ENCODE results near the gene TOM1L1. TPM values are rescaled to one million over a fixed set of nuclear protein-coding genes. Genes with fewer than 3 reads are reported as not detected.

Gene TOM1L1, protein sequence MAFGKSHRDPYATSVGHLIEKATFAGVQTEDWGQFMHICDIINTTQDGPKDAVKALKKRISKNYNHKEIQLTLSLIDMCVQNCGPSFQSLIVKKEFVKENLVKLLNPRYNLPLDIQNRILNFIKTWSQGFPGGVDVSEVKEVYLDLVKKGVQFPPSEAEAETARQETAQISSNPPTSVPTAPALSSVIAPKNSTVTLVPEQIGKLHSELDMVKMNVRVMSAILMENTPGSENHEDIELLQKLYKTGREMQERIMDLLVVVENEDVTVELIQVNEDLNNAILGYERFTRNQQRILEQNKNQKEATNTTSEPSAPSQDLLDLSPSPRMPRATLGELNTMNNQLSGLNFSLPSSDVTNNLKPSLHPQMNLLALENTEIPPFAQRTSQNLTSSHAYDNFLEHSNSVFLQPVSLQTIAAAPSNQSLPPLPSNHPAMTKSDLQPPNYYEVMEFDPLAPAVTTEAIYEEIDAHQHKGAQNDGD
- total RNA-seq (10 to 100 TPM in 3 of 7 donors, 1 to 10 TPM in 4; 7.4 to 33.0 (median 8.9) TPM), polyA plus RNA-seq (10 to 100 TPM in 1 of 2 donors, 1 to 10 TPM in 1; 5.8 to 12.9 TPM)
- long read RNA-seq, donor 1, transcript TOM1L1-221 (16 exons, 2,507 nt): major isoform, 8 of 35 reads
- long read RNA-seq, donor 1, partial matches to known transcripts: 6 of 35 reads
- long read RNA-seq, donor 1, other reads (novel, unspliced or antisense): 18 of 35 reads
- long read RNA-seq, donor 2, partial matches to known transcripts: 0 of 6 reads
- long read RNA-seq, donor 2, other reads (novel, unspliced or antisense): 0 of 6 reads
- long read RNA-seq, donor 3, partial matches to known transcripts: 2 of 21 reads
- long read RNA-seq, donor 3, other reads (novel, unspliced or antisense): 14 of 21 reads

DNA sequence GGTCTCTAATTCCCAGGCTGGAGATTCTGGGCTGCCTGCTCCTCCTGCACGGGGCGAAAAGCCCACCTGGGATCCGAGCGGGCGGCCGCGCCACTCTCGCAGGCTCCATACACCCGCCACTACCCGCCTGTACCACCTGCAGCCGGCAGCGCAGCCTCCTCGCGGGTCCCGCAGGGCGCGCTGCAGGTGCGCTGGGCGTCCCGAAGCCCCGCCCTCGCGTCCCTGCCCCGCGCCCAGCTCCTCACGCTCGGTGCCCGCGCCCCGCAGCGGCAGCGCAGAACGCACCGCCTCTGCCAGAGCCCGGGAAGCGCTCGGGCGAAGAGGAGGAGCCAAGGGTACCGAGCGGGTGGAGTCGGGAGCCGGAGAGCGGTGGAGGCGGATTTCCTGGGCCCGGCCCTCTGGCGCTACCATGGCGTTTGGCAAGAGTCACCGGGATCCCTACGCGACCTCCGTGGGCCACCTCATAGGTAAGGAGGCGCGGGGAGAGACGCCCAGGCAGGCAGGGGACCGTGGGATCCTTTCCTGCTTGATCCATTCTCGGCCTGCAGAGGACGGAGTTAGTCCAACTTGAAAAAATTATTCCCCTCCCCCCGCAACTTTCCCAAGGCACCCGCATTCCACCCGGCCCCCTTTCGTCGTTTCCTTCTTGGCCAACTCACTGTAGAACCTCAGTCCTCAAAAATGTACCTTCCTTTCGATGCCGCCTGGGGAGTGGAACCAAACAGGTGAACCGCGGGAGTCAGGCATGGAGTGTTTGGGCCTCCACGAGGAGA, at the start of gene TOM1L1:
Gene TOM1L1 (plus strand): TSS at position 396 of the 773 bp plus-strand sequence. CDS start 14 bp downstream, at position 410.
- Histone ChIP-seq H3K4me3 (peak within 1 kb of the TSS; percentile 50), H3K27ac (no peak within 1 kb of the TSS), H3K36me3 (no peaks in the 10 kb centered on the region), H3K9me3 (no peaks in the 10 kb centered on the region), H3K4me1 (ENCODE audit: insufficient read depth) (peaks cover 6% of the 10 kb centered on the region), H3K27me3 (no peaks in the 10 kb centered on the region)
- DNase-seq: peak; percentile 48 to 63 (median 51)
- TF ChIP-seq EP300 (IDR thresholded peaks at IDR 0.05) (no peak), POLR2A (IDR thresholded peaks at IDR 0.05) (no peak)
- TF ChIP-seq, protein P1, sequence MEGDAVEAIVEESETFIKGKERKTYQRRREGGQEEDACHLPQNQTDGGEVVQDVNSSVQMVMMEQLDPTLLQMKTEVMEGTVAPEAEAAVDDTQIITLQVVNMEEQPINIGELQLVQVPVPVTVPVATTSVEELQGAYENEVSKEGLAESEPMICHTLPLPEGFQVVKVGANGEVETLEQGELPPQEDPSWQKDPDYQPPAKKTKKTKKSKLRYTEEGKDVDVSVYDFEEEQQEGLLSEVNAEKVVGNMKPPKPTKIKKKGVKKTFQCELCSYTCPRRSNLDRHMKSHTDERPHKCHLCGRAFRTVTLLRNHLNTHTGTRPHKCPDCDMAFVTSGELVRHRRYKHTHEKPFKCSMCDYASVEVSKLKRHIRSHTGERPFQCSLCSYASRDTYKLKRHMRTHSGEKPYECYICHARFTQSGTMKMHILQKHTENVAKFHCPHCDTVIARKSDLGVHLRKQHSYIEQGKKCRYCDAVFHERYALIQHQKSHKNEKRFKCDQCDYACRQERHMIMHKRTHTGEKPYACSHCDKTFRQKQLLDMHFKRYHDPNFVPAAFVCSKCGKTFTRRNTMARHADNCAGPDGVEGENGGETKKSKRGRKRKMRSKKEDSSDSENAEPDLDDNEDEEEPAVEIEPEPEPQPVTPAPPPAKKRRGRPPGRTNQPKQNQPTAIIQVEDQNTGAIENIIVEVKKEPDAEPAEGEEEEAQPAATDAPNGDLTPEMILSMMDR (IDR thresholded peaks at IDR 0.05): no peak
- intact Hi-C loops (cut with DNase I): no loop called here
- 4 to 7% (median 6%) methylated on average over 47 to 67 of the region's 67 CpGs for WGBS, 3 donors

DNA sequence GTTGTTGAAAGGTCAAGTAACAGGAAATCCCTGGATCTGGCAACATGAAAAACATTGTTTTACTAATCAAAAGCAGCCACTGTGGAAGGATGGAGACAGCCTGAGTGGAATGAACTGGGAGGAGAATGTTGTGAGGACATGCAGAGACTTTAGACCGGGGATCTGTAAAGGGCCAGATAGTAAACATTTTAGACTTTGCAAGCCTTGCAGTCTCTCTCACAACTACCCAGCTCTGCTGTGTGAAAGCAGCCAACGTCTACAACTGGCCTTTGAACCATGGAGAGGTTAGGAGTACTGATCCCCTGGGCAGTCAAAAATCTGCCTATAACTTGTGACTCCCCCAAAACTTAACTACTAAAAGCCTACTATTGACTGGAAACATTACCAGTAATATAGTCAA, 41.5 kb upstream of the TOM1L1 start:
- TF ChIP-seq, protein P1 (IDR thresholded peaks at IDR 0.05): no peak
- TF ChIP-seq EP300 (IDR thresholded peaks at IDR 0.05): no peak
- no peak for TF ChIP-seq POLR2A (IDR thresholded peaks at IDR 0.05)
- Histone ChIP-seq H3K27me3 (no peaks in the 10 kb centered on the region), H3K27ac (no peak overlapping the region), H3K36me3 (no peaks in the 10 kb centered on the region), H3K4me3 (no peak overlapping the region), H3K4me1 (ENCODE audit: insufficient read depth) (no peaks in the 10 kb centered on the region), H3K9me3 (no peaks in the 10 kb centered on the region)
- DNase-seq: no peak
- intact Hi-C loops (cut with DNase I): no loop called here
- WGBS, 3 donors: 16 to 35% (median 16%) methylated on average over 2 of the region's 2 CpGs

DNA sequence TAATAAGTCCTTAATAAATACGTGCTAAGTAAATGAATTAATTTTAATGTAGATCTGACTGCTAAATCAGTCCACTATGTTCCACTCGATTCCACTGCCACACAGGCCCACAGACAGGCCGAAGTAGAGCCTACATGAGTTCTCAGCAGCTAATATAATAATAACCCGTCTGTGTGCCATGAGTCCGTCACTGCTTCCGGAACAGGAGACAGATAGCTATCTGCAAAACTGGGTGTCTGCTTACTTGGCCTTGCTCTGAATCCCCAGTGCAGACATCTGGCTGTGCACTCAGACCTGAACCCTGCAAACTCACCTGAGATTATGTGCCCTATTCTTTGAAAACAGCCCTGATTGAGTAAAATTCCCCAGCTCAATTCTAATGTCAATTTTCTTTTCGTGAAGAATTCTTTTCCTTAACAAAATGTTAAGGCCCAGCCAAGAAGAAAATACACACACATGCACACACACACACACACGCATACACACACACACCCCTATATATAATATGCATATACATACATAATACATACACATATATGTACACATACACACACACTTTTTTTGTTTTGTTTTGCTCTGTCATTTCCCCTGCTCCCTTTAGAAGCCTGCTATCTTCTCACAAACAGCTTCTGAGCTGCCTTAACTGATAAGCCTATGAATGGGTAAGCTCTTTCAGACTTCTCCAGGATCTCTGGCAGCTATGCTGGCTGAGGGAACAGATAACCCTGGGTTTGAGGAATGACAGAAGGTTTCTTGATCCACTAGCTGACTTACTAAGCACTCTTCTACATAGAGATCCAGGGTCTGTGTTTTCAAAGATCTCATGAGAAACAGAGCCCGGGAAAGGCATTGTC, 39.8 kb upstream of the TOM1L1 start:
- DNase-seq: no peak
- Histone ChIP-seq H3K36me3 (no peaks in the 10 kb centered on the region), H3K9me3 (no peaks in the 10 kb centered on the region), H3K27ac (no peak overlapping the region), H3K4me1 (ENCODE audit: insufficient read depth) (no peaks in the 10 kb centered on the region), H3K4me3 (no peak overlapping the region), H3K27me3 (no peaks in the 10 kb centered on the region)
- WGBS, 3 donors: 81 to 86% (median 82%) methylated on average over 9 of the region's 9 CpGs
- TF ChIP-seq EP300 (IDR thresholded peaks at IDR 0.05) (no peak), POLR2A (IDR thresholded peaks at IDR 0.05) (no peak)
- TF ChIP-seq, protein P1 (IDR thresholded peaks at IDR 0.05): no peak
- intact Hi-C loops (cut with DNase I): loop anchor here in 1 of 4 donors (10.0 kb wide), 1 partner anchor 56 kb away; no protein-coding TSS in a partner anchor
